ENCODE data around the gene DAP.
"Not testable (repeated sequence)": the region's sequence is repeated elsewhere in the genome, so short reads cannot be mapped to it uniquely, and the experiment has no call there.

Gene DAP

GRCh38 chr5:10733426-10733825 lies 27.6 kb downstream of the DAP start:
- no peak for DNase-seq

GRCh38 chr5:10731913-10732312 lies 29.1 kb downstream of the DAP start:
- DNase-seq, result no peak

- no peak for DNase-seq
Measured at GRCh38 chr5:10730043-10730351, 31.0 kb downstream of the DAP start.

- DNase-seq, result no peak
Measured at GRCh38 chr5:10729320-10730042, 31.6 kb downstream of the DAP start.

- DNase-seq, result no peak
Measured at GRCh38 chr5:10728679-10729078, 32.4 kb downstream of the DAP start.

GRCh38 chr5:10727861-10728260 lies 33.2 kb downstream of the DAP start:
- DNase-seq, result no peak

- DNase-seq, result no peak
Measured at GRCh38 chr5:10726913-10727517, 34.0 kb downstream of the DAP start.

- no peak for DNase-seq
Measured at GRCh38 chr5:10726179-10726912, 34.7 kb downstream of the DAP start.

- DNase-seq, result no peak
Measured at GRCh38 chr5:10725636-10726035, 35.4 kb downstream of the DAP start.

GRCh38 chr5:10724781-10725507 lies 36.1 kb downstream of the DAP start:
- no peak for DNase-seq

- DNase-seq, result no peak
Measured at GRCh38 chr5:10723514-10723913, 37.5 kb downstream of the DAP start.

GRCh38 chr5:10720766-10721165 lies 40.3 kb downstream of the DAP start:
- not testable (repeated sequence) for DNase-seq

GRCh38 chr5:10719965-10720364 lies 41.1 kb downstream of the DAP start:
- no peak for DNase-seq

GRCh38 chr5:10718617-10719016 lies 42.4 kb downstream of the DAP start:
- DNase-seq, result not testable (repeated sequence)

- DNase-seq, result not testable (repeated sequence)
Measured at GRCh38 chr5:10716825-10717224, 44.2 kb downstream of the DAP start.

- DNase-seq, result no peak
Measured at GRCh38 chr5:10715605-10716290, 45.3 kb downstream of the DAP start.

GRCh38 chr5:10712574-10713366 lies 48.3 kb downstream of the DAP start:
- no peak for DNase-seq

GRCh38 chr5:10711562-10711961 lies 49.5 kb downstream of the DAP start:
- DNase-seq, result no peak

GRCh38 chr5:10710513-10711128 lies 50.4 kb downstream of the DAP start:
- no peak for DNase-seq

- no peak for DNase-seq
Measured at GRCh38 chr5:10709933-10710332, 51.1 kb downstream of the DAP start.

- no peak for DNase-seq
Measured at GRCh38 chr5:10709409-10709808, 51.6 kb downstream of the DAP start.

Data from activated gamma-delta T cell (primary cell).